Pulmonary artery endothelial cell (primary cell): ENCODE measurements around the gene KYAT1. TPM values are rescaled to one million over a fixed set of nuclear protein-coding genes. Genes with fewer than 3 reads are reported as not detected.
A peak's percentile ranks its signal among the peaks of the same experiment; 100 is the strongest.

Experiments used
- DNase-seq: peaks from one replicate; pipeline ENCODE4 v3.0.0-alpha.2; 2011; ENCODE audit warnings: low read depth, low spot score
- total RNA-seq: library from RNA; depleted of rRNA; stranded (reverse); fragments of >200 nt; gene quantifications from 2 replicates; pipeline ENCODE4 v1.2.3, GENCODE V29; 2014

KYAT1 gene
- total RNA-seq = 11.0 and 12.4 TPM in 2 replicates

DNA sequence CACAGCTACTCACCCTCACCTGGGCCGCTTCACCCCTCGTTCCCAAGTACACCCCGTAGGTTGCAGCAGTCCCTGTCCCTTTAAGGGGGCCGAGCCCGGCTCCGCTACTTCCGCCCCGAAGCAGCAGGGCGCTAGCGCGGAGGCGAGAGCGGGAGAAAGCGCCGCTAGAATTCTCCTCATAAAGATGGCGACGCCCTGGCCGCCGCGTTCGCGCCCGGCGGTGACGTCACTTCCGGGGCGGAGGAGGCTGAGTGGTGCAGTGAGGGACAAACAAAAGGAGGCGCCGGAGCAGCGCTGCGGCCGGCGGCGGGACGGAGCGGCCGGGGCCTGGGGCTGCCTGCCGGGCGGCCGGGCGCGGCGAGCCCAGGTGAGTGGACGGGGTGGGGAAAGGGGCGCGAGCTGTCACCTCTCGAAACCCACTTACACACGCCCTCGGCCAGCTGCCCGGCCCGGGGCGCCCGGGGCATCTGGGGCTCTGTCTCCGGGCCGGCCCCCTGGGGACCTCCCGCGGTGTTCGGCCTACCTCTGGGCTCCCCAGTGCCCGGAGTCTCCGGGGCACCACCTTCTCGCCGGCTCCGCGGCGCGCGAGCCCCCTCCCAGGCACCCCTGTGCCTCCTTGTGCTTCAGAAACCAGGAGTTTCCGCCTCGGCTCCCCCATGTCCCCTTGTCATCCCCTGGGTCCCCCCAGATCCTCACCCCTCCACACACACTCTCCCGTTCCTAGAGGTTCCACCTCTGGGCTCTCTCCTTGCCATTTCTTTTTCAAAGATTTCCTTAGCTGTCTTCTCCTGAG lies at the start of gene KYAT1, which contains the start of gene LRRC8A:
KYAT1 (minus strand) TSS at position 67 of the 793 bp plus-strand sequence. CDS start 36,545 bp downstream, outside the sequence.
LRRC8A (plus strand) TSS at position 250 of the 793 bp plus-strand sequence. CDS start 25,032 bp downstream, outside the sequence.
- DNase-seq = peak; percentile 83

DNA sequence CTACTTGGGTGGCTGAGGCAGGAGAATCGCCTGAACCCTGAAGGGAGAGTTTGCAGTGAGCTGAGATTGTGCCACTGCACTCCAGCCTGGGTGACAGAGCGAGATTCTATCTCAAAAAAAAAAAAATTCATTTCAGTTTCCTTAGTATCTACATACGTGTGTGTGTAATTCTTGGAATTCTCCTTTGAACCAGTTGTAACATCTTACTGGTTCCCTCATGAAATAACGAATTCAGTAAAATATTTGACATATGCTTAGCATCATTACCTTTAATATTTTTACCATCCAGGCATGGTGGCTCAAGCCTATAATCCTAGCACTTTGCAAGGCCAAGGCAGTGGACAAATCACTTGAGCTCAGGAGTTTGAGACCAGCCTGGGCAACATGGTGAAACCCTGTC lies 47.8 kb upstream of the KYAT1 start:
- no peak for DNase-seq

DNA sequence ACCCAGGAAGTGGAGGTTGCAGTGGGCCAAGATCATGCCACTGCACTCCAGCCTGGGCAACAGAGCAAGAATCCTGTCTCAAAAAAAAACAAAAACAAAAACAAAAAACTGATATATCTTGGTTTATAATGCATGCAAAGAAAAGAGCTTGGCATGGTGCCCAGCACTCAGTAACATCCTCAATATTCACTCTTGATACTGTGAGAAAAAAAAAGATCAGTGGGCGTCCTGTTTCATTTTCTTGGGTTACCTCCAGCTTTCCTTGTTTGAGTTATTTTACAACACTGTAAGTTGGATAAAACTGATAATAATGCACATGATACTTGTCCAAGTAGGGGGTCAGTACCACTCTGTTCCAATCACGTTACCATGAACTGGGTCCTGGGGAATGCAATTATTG lies 46.9 kb upstream of the KYAT1 start:
- DNase-seq = no peak

DNA sequence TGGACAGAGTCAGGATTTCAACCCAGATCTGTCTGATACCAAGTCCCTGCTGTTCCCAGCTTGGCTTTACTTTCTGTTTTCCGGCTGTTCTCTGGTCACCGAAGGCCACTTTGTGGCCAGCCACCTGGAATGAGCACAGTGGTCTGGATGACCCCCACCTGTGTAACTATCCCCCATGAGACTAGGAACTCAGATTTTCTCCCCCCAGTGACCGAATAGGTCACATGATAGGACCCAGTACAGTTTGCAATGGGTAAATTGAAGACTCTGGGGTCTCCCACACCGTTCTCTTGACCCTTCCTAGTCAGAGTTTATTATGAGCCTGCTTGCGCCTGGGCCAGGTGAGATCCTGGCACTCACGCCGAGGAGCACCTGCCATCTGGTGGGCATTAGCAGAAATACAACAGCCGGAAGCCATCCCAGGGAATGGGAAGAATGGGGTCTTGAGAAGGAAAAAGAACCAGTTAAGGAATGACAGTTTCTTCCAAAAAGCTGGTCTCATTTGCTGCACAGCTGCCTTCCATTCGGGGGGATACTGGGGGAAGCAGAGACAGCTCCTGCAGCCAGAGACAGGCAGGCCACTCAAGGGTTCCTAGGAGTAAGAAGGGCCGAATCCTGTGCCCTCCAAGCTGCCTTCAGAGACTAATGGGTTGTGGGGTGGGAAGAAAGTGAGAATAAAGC lies 46.1 kb upstream of the KYAT1 start:
- no peak for DNase-seq

DNA sequence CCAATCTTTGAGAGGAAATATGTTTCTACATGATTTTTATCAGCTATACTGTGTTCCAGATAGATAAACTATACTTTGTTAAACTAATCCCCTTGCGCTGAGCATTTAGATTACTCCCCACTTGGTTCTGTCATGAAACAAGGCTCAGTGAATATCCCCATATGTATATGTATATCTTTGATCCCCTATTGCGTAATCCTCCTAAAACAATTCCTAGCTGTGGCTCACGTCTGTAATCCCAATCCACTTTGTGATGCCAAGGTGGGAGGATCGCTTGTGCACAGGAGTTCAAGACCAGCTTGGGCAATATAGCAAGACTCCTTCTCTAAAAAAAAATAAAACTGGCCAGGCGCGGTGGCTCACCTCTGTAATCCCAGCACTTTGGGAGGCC lies 41.7 kb upstream of the KYAT1 start:
- no peak for DNase-seq

DNA sequence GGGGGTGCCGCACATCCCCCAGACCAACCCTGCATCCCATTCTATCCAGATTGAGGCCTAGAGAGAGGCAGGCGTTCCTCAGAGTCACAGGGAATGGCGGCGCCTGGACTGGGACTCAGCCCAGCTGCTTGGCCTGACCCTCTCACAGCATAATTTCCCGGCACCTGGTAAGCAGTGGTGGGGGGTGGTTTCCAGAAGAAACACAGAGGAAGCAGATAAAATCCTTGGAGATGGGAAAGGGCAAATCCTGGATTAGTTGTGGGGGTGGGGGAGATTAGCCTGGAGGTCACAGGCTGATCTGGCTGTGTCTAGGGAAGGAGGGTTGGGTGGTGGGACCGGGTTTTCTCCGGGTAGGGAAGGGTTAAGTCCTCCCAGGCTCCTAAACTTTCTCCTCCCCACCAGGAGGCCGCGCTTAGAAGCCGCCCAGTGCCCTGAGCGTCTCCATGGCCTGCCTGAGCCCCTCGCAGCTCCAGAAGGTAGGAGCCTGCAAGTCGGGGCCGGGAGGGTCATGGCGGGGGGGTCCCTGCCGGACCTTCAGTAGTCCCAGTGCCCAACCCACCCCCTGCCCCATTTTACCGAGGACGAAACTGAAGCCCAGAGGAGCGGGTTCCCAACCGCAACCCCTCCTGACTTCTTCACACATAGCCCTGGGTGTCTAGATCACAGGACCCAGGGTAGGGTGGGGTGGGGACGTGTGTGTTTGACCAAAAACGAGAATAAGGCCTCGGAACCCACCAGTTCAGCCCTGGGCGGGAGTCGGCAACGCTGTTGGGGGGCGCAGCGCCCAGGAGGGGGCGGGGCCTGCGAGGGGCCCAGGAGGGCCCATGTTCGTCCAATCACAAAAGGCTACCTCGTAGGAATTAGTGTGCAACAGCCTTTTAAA lies 40.4 kb upstream of the KYAT1 start:
- DNase-seq = no peak

DNA sequence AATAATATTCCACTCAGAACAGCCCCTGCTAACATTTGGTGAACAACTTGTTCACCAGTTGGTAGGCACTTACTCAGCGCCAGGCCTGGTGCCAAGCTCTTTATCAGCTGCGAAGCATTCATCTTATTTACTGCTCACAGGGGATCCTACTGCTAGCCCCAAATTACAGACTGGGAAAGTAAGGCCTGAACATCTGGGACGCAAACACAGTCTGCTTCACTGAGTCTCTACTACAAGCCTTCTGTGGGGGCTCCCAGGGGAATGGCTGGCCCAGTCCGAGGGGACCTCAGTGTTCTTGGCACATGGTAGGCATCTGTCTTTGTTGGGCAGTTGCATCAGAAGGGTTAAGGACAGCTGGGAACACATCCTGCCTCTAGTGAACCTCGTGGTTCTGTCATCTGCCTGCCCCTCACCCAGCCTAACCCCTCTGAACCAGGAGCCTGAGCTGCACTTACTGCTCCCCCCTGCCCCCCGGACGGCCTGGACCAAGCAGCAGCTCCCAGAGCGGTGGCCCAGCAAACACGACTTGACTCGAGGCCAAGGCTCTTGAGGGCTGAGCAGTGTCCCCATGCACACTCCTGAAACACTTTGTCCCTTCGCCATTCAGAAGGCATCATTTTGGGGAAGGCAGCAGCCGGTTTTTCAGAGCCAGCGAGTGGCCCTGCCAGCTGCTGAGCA lies 38.8 kb upstream of the KYAT1 start, which contains the start of gene PHYHD1:
PHYHD1 (plus strand) TSS at position 602 of the 678 bp plus-strand sequence. CDS start 1,342 bp downstream, outside the sequence.
- DNase-seq = no peak

DNA sequence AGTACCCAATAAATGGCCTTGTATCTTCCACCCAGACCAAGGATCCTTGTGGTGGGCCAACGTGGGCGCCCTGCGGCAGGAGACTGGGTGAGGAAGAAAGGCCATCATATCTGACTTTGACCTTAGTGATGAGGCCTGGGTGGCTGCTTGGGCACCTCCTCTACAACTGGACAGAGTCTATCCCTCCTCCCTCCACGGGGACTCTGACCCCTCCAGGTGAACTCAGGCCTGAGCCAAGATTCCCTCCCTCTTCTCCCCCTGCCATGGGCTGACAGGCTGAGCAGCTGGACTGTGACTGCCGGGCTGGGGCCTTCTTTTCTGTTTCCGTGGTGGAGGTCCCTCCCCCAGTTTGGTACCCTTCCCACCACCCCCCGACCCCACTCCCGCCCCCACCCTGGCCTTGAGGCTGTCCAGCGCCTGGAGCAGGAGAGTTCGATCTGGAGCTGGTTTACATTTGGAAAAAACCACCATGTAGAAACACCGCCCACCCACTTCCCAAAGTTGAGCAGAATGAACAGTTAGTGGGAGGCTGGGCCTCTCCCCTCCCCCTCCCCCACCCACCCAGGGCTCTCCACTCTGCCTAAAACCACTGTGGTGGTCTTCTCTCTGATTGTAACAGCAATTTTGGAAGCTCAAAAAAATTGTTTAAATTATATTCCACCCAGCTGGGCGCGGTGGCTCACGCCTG lies 37.8 kb upstream of the KYAT1 start:
- no peak for DNase-seq

DNA sequence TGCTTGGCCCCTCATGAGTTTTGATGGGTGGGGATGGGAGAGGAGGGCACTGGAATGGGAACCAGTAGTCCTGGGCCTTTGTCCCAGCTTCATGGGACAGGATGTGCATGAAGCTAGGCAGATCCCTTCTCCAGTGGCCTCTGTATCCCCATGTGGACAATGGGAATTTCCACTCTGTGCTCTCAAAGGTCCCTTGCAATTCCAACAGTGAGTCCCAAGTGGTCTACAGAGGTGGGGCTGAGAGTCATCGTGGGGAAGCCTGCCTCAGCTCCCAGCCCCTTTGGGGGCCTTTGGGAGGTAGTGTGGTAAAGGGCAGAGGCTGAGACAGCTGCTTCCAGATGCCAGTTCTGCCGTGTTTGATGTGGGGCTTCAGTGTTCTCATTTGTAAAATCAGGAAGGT lies 37.2 kb upstream of the KYAT1 start:
- DNase-seq = no peak

DNA sequence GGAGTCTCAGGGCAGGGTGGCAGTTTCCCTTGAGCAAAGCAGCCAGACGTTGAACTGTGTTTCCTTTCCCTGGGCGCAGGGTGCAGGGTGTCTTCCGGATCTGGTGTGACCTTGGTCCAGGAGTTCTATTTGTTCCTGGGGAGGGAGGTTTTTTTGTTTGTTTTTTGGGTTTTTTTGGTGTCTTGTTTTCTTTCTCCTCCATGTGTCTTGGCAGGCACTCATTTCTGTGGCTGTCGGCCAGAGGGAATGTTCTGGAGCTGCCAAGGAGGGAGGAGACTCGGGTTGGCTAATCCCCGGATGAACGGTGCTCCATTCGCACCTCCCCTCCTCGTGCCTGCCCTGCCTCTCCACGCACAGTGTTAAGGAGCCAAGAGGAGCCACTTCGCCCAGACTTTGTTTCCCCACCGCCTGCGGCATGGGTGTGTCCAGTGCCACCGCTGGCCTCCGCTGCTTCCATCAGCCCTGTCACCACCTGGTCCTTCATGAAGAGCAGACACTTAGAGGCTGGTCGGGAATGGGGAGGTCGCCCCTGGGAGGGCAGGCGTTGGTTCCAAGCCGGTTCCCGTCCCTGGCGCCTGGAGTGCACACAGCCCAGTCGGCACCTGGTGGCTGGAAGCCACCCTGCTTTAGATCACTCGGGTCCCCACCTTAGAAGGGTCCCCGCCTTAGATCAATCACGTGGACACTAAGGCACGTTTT lies 35.5 kb upstream of the KYAT1 start:
- DNase-seq = peak; percentile 59

DNA sequence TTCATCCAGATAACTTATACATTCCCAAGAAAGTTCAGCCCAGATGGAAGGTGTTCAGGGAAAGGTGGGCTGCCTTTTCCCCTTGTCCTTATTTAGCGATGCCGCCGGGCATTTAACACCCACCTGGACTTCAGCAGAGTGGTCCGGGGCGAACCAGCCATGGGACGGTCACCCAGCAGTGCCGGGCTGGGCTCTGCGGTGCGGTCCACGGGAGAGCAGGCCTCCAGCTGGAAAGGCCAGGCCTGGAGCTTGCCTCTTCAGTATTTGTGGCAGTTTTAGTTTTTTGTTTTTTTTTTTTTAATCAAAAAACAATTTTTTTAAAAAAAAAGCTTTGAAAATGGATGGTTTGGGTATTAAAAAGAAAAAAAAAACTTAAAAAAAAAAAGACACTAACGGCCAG lies 35.0 kb upstream of the KYAT1 start:
- DNase-seq = no peak

DNA sequence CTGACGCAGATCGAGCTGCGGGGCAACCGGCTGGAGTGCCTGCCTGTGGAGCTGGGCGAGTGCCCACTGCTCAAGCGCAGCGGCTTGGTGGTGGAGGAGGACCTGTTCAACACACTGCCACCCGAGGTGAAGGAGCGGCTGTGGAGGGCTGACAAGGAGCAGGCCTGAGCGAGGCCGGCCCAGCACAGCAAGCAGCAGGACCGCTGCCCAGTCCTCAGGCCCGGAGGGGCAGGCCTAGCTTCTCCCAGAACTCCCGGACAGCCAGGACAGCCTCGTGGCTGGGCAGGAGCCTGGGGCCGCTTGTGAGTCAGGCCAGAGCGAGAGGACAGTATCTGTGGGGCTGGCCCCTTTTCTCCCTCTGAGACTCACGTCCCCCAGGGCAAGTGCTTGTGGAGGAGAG lies 34.5 kb upstream of the KYAT1 start:
- no peak for DNase-seq

DNA sequence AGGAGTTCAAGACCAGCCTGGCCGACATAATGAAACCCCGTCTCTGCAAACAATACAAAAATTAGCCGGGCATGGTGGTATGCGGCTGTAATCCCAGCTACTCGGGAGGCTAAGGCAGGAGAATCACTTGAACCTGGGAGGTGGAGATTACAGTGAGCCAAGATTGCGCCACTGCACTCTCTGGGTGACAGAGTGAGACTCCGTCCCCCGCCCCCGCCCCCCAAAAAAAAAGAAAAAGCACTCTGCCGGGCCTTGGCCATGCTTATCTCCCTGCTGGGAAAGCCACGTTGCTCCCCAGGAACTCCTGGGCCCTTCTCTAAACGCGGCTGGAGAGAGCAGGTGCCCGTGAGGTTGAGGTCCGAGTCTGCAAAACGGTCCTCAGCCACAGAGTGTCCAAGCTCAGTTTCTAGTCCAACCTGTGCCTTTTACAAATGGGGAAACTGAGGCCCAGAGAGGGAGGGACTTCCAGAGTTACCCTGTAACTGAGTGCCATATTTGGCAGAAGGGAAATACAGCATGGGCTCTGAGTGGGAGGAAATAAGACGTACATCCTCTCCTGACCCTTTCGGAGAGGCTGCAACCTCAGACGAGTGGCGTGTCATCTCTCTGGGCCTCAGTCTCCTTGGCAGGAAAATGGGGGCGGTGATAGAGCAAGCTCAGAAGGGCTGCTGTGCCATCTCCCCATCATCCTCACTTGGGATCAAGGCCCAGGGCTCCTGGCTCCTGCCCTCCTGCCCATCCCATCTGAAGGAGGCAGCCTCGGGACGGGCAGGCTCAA lies 32.4 kb upstream of the KYAT1 start:
- no peak for DNase-seq

DNA sequence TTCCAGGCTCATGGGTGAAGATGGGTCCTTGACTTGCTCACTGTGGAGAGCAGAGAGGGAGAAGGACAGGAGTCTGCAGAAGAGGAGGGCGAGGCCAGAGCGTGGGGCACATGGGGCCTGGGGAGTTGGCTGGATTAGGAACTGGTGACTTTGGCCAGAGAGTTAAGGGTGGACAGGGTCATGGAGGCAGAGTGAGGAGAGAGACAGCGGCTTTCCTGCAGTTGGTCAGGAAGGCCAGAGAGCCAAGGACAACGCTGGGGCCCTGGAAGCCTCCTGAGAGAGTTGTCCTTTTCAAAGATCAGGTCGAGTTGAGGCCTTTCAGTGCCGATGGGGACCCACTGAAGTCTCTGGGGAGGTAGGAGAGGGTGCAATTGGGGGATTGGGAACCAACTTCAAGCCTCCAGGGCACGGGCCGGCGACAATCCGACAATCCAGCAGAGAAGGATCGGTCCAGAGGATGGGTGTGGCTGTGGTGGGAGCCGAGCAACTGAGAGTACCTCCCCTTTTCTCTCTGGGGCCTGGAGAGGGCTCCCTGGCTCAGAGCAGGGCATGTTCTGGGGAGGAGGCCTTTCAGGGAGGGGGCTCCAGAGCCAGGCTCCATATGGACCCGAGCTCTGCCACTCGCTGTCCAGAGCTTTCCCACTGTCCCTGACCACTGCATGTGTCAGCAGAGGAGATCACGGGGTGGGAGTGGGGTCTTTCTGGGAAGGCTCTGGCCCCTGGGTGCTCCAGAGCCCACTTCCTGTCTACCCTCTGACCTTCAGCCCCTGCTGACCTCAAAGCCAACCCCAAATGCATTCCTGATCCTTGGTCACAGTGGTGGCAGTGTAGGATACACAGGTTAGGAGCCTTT lies 31.5 kb upstream of the KYAT1 start:
- no peak for DNase-seq

DNA sequence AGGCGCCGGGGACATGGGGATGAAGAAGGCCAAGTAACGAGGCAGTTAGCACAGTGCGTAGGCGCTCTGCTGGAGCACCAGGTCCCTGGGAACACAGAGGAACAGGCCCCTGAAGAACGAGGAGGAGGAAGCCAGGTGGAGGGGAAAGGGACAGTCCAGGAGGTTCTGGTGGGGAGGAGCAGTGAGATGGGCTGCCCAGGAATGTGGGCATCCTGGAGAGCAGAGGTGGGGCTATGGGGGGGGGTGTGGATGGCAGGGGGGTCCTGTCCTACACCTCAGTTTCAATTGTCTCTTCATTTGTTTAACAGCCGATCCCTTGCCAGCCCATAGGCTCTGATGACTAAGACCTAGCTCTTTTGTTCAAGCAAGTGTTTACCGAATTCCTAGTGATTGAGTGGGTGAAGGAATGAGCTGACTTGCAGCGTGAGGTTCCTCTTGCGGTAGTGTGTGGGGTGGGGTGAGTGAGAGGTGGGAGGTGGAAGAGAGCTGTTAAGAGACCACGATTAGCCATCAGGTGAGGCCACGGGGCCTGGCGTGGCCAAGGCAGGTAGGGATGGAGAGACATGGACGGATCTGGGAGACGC lies 30.6 kb upstream of the KYAT1 start:
- peak; percentile 71 for DNase-seq

DNA sequence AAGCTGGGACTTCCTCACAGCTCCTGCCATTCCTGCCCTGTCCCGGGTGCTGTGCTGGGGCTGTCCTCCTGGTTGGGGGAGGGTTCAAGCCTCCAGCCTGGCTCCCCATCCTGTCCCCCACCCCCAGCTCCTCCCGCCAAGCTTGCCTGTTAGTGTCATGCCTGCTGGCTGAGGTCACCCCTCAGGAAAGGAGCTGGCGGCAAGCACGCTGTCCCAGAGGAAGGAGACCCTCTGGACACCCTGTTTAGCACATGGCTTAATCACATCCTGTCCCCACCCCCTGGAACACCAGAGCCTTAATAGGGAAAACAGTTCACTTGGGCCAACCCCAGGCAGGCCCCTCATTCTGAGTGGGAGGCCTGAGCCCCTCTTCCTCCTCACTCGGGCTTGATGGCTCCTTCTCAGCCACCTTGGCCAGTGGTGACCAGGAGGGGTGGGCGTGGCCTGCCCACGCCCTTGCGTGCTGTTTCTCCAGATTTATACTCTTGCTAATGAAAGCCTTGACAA lies 29.8 kb upstream of the KYAT1 start:
- peak; percentile 58 for DNase-seq

DNA sequence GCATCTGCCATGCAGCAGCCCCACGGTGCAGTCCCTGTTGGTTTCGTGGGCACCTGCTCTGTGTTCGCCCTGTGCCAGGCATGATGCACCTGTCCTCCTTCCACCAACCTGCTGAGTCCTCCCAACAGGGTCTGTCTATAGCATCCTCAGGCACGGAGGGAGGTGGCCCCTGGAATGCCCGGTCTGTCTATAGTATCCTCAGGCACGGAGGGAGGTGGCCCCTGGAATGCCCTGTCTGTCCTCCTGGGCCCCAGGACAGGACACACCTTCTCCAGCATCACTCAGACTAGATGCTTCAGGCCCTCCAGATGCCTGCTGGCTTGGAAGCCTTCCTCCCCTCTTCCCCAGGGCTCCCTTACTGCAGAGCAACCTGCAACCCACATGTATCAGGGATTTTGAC lies 29.2 kb upstream of the KYAT1 start:
- DNase-seq = no peak

DNA sequence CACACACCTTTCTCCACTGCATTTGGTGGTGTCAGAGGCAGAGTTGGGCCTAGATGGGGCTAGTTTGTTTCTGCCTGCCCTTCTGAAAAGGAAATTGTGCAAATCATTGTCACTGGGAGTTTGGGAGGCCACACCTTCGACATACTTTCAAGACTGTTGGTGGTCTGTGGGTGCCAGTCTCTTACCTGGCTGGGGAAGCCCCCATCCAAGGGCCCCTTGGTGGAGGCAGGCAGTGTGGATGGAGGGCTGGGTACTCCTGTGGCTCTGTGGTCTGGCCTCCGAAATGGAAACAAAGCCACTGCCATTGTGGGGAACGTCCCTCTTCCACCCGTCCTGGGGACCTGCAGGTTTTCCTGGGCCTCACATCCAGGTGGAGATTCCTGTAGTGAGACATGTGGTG lies 28.1 kb upstream of the KYAT1 start:
- DNase-seq = no peak
